H9 (cell line): ENCODE measurements around the gene NCKAP5. TPM values are rescaled to one million over a fixed set of nuclear protein-coding genes. Genes with fewer than 3 reads are reported as not detected.

Experiments
- DNase-seq: peaks from one replicate; pipeline ENCODE4 v3.0.0-alpha.2; 2017
- H2AFZ ChIP-seq: one replicate; pipeline ENCODE4 v1.6.1; 2013; ENCODE audit warnings: mild to moderate bottlenecking, low read length, control low read depth, moderate library complexity
- H2AK5ac ChIP-seq: 2 replicates; pipeline ENCODE4 v1.6.1; 2013; ENCODE audit warnings: low read length, control low read depth, mixed read lengths; ENCODE audit not compliant: insufficient read length
- H2BK120ac ChIP-seq: one replicate; pipeline ENCODE4 v1.6.1; 2013; ENCODE audit warnings: low read depth, mild to moderate bottlenecking, low read length, control low read depth, inconsistent platforms; ENCODE audit not compliant: poor library complexity, severe bottlenecking
- H2BK12ac ChIP-seq: 2 replicates; pipeline ENCODE4 v1.6.1; 2013; ENCODE audit warnings: low read length, control low read depth, mixed read lengths, low read depth; ENCODE audit not compliant: insufficient read length
- H2BK15ac ChIP-seq: 2 replicates; pipeline ENCODE4 v1.6.1; 2013; ENCODE audit warnings: low read depth, low read length, control low read depth
- H2BK20ac ChIP-seq: one replicate; pipeline ENCODE4 v1.6.1; 2013; ENCODE audit warnings: low read depth, mild to moderate bottlenecking, low read length, control low read depth, inconsistent platforms; ENCODE audit not compliant: poor library complexity, severe bottlenecking
- H2BK5ac ChIP-seq: 2 replicates; pipeline ENCODE4 v1.6.1; 2013; ENCODE audit warnings: low read length, control low read depth, mixed read lengths; ENCODE audit not compliant: insufficient read length
- H3K14ac ChIP-seq: 2 replicates; pipeline ENCODE4 v1.6.1; 2013; ENCODE audit warnings: low read length, control low read depth; ENCODE audit not compliant: insufficient read depth
- H3K18ac ChIP-seq: 2 replicates; pipeline ENCODE4 v1.6.1; 2013; ENCODE audit warnings: low read depth, mild to moderate bottlenecking, mixed read lengths, low read length, control low read depth; ENCODE audit not compliant: insufficient read length
- H3K23ac ChIP-seq: 2 replicates; pipeline ENCODE4 v1.6.1; 2013; ENCODE audit warnings: low read length, control low read depth, mixed read lengths, low read depth; ENCODE audit not compliant: insufficient read length
- H3K23me2 ChIP-seq: 2 replicates; pipeline ENCODE4 v1.6.1; 2013; ENCODE audit warnings: low read depth, mild to moderate bottlenecking, mixed read lengths, low read length, control low read depth; ENCODE audit not compliant: insufficient read length, poor library complexity, severe bottlenecking
- H3K27ac ChIP-seq: 2 replicates; pipeline ENCODE4 v1.5.1; 2013; ENCODE audit warnings: low read length, control low read depth, mixed read lengths, low read depth; ENCODE audit not compliant: insufficient read length
- H3K27me3 ChIP-seq: 2 replicates; pipeline ENCODE4 v1.6.1; 2013; ENCODE audit warnings: low read length, control low read depth, inconsistent platforms; ENCODE audit not compliant: insufficient read depth
- H3K4ac ChIP-seq: 2 replicates; pipeline ENCODE4 v1.6.1; 2013; ENCODE audit warnings: low read depth, mild to moderate bottlenecking, control low read depth, inconsistent platforms, low read length, moderate library complexity
- H3K4me1 ChIP-seq: 2 replicates; pipeline ENCODE4 v1.6.1; 2013; ENCODE audit warnings: low read length, control low read depth, inconsistent platforms; ENCODE audit not compliant: insufficient read depth
- H3K4me2 ChIP-seq: 2 replicates; pipeline ENCODE4 v1.6.1; 2013; ENCODE audit warnings: low read length, control low read depth, mixed read lengths; ENCODE audit not compliant: insufficient read length, insufficient read depth
- H3K56ac ChIP-seq: 2 replicates; pipeline ENCODE4 v1.6.1; 2013; ENCODE audit warnings: low read depth, mild to moderate bottlenecking, mixed read lengths, low read length, control low read depth; ENCODE audit not compliant: insufficient read length
- H3K79me1 ChIP-seq: 2 replicates; pipeline ENCODE4 v1.6.1; 2013; ENCODE audit warnings: low read depth, mild to moderate bottlenecking, moderate library complexity, low read length, control low read depth, inconsistent platforms; ENCODE audit not compliant: insufficient read depth, poor library complexity, severe bottlenecking
- H3K79me2 ChIP-seq: 2 replicates; pipeline ENCODE4 v1.6.1; 2013; ENCODE audit warnings: low read length, control low read depth, inconsistent platforms; ENCODE audit not compliant: insufficient read depth
- H3K9ac ChIP-seq: 2 replicates; pipeline ENCODE4 v1.6.1; 2013; ENCODE audit warnings: low read length, control low read depth, mixed read lengths; ENCODE audit not compliant: insufficient read length; ENCODE audit errors: extremely low read depth
- H3K9me3 ChIP-seq: one replicate; pipeline ENCODE4 v1.6.1; 2013; ENCODE audit warnings: low read depth, low read length, inconsistent platforms; ENCODE audit not compliant: control insufficient read depth
- H3T11ph ChIP-seq: one replicate; pipeline ENCODE4 v1.6.1; 2013; ENCODE audit warnings: mild to moderate bottlenecking, low read length, control low read depth, inconsistent platforms
- H4K20me1 ChIP-seq: one replicate; pipeline ENCODE4 v1.6.1; 2013; ENCODE audit not compliant: control insufficient read depth, insufficient read length, insufficient read depth
- H4K5ac ChIP-seq: 2 replicates; pipeline ENCODE4 v1.6.1; 2013; ENCODE audit warnings: low read depth, mild to moderate bottlenecking, mixed read lengths, low read length, control low read depth; ENCODE audit not compliant: insufficient read length
- H4K8ac ChIP-seq: replicated peaks from 2 replicates; pipeline ENCODE4 v1.6.1; 2013; ENCODE audit warnings: low read length, control low read depth, mixed read lengths, low read depth; ENCODE audit not compliant: insufficient read length
- H4K91ac ChIP-seq: 2 replicates; pipeline ENCODE4 v1.6.1; 2013; ENCODE audit warnings: low read depth, mild to moderate bottlenecking, moderate library complexity, mixed read lengths, low read length, control low read depth; ENCODE audit not compliant: insufficient read length
- H3K27ac Mint-ChIP-seq, 3 experiments: 2 replicates in 2 of 3; 3 replicates in 1 of 3; pipeline ENCODE4 v1.8.0; 2020 to 2021; ENCODE audit warnings: mixed read lengths in 3 of 3, mild to moderate bottlenecking in 1 of 3, moderate library complexity in 1 of 3
- H3K27me3 Mint-ChIP-seq: 2 replicates; pipeline ENCODE4 v1.8.0; 2021; ENCODE audit warnings: low read depth, mild to moderate bottlenecking, moderate library complexity, mixed read lengths
- H3K36me3 Mint-ChIP-seq, 3 experiments: 2 replicates in 2 of 3; 3 replicates in 1 of 3; pipeline ENCODE4 v1.8.0; 2020 to 2021; ENCODE audit warnings: low read depth in 3 of 3, mixed read lengths in 3 of 3; ENCODE audit not compliant: insufficient read depth in 1 of 3
- H3K4me1 Mint-ChIP-seq, 2 experiments: 2 replicates each; pipeline ENCODE4 v1.8.0; 2020; ENCODE audit warnings: mixed read lengths in 2 of 2
- H3K4me3 Mint-ChIP-seq, 2 experiments: 2 replicates in 1 of 2; 3 replicates in 1 of 2; pipeline ENCODE4 v1.8.0; 2020 to 2021; ENCODE audit warnings: mild to moderate bottlenecking in 2 of 2, mixed read lengths in 2 of 2, moderate library complexity in 1 of 2
- H3K9me3 Mint-ChIP-seq, 2 experiments: 2 replicates in 1 of 2; 3 replicates in 1 of 2; pipeline ENCODE4 v1.8.0; 2020; ENCODE audit warnings: mild to moderate bottlenecking in 2 of 2, mixed read lengths in 2 of 2, moderate library complexity in 1 of 2
- CTCF ChIP-seq: fragments of 200-600 bp; sonication (generic); conservative IDR thresholded peaks from 3 replicates; pipeline ENCODE4 v1.8.0; 2021; ENCODE audit warnings: antibody characterized with exemption, mild to moderate bottlenecking
- WGBS: extraction: QIAGEN DNeasy Blood & Tissue Kit; methylation state at CpG from one replicate; pipeline ENCODE4 v1.1.7; 2013; ENCODE audit warnings: missing lambda C conversion rate, low lambda C conversion rate, mixed read lengths; ENCODE audit not compliant: insufficient read length; ENCODE audit errors: extremely low coverage; 5-methylcytosine and 5-hydroxymethylcytosine counted together
- total RNA-seq: library from RNA; stranded (reverse); gene quantifications from 2 replicates; pipeline ENCODE4 v1.2.1, GENCODE V29; 2021

Gene NCKAP5
- total RNA-seq, 1 experiment from 2014 or later: 0.26 TPM

- H3K36me3 Mint-ChIP-seq: no peaks in the 10 kb centered on the region
Observed at GRCh38 chr2:133568598-133568997, 335 bp upstream of the NCKAP5 start.

More at GRCh38 chr2:133568598-133568997, 335 bp upstream of the NCKAP5 start:
- Histone ChIP-seq H3K56ac (no peak overlapping the region), H2BK15ac (no peak overlapping the region), H2BK20ac (no peak overlapping the region), H4K91ac (no peak overlapping the region), H4K5ac (no peak overlapping the region), H3K23me2 (no peaks in the 10 kb centered on the region), H3K14ac (no peak overlapping the region), H4K20me1 (no peaks in the 10 kb centered on the region), H3K9me3 (no peaks in the 10 kb centered on the region), H3K79me2 (no peaks in the 10 kb centered on the region), H3K18ac (no peak overlapping the region), H3K27me3 (no peaks in the 10 kb centered on the region), H2BK12ac (no peak overlapping the region), H4K8ac (no peak overlapping the region), H3K27ac (no peak overlapping the region), H3K4me1 (peaks cover 11% of the 10 kb centered on the region; the same call in 1 of the 2 replicates), H2AK5ac (no peak overlapping the region), H2AFZ (no peak overlapping the region), H3T11ph (no peak overlapping the region), H3K9ac (no peak overlapping the region), H3K4me2 (no peak overlapping the region), H3K23ac (no peak overlapping the region), H2BK120ac (no peak overlapping the region), H3K79me1 (no peaks in the 10 kb centered on the region), H2BK5ac (no peak overlapping the region), H3K4ac (no peak overlapping the region)
- WGBS: no CpG with 5 or more reads among the region's 5 CpGs
- H3K9me3 Mint-ChIP-seq: no peaks in the 10 kb centered on the region
- H3K4me3 Mint-ChIP-seq: peak overlapping the region; percentile 1 to 18; a peak in 1 of 5 replicates
- DNase-seq: no peak
- no peak for TF ChIP-seq CTCF
- H3K27ac Mint-ChIP-seq: no peak overlapping the region; a peak in 1 of 7 replicates
- H3K27me3 Mint-ChIP-seq: peaks cover 7% of the 10 kb centered on the region
- H3K4me1 Mint-ChIP-seq: peaks cover 68 to 70% of the 10 kb centered on the region in 2 experiments
